Measurements from ENCODE around the gene ASPHD1.

DNA sequence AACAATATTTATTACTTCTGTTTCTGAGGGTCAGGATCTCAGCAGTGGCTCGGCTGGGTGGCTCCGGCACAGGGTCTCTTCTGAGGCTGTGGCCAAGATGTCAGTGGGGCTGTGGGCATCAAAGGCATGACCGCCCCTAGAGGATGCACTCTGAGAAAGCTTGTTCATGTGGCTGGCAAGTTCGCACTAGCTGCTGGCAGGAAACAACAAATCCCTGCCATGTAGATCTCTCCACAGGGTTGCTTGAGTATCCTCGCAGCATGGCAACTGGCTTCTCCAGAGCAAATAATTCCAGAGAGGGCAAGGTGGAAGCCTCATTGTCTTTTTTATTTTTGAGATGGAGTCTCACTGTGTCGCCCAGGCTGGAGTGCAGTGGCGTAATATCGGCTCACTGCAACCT lies 13.2 kb downstream of the ASPHD1 start:
- TF ChIP-seq EP300 (IDR thresholded peaks at IDR 0.05) (no peak), POLR2AphosphoS5 (IDR thresholded peaks at IDR 0.05) (no peak), POLR2A (IDR thresholded peaks at IDR 0.05; ENCODE audit: low read depth) (no peak)
- TF ChIP-seq, protein P1, sequence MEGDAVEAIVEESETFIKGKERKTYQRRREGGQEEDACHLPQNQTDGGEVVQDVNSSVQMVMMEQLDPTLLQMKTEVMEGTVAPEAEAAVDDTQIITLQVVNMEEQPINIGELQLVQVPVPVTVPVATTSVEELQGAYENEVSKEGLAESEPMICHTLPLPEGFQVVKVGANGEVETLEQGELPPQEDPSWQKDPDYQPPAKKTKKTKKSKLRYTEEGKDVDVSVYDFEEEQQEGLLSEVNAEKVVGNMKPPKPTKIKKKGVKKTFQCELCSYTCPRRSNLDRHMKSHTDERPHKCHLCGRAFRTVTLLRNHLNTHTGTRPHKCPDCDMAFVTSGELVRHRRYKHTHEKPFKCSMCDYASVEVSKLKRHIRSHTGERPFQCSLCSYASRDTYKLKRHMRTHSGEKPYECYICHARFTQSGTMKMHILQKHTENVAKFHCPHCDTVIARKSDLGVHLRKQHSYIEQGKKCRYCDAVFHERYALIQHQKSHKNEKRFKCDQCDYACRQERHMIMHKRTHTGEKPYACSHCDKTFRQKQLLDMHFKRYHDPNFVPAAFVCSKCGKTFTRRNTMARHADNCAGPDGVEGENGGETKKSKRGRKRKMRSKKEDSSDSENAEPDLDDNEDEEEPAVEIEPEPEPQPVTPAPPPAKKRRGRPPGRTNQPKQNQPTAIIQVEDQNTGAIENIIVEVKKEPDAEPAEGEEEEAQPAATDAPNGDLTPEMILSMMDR (IDR thresholded peaks at IDR 0.05): no peak
